HCT116 (cell line): ENCODE results near the gene MED1.

ENCODE experiments used
- CEBPB ChIP-seq: IDR thresholded peaks from 2 replicates; pipeline ENCODE4 v1.6.1; 2012; ENCODE audit warnings: low read depth
- CTCF ChIP-seq, 3 experiments: fragments of 200-600 bp in 1 of 3; sonication (generic) in 1 of 3; IDR thresholded peaks in 2 of 3; conservative IDR thresholded peaks in 1 of 3; 2 replicates each; pipeline ENCODE4 v1.5.1; 2012 to 2017; ENCODE audit warnings: low read depth in 2 of 3, low read length in 2 of 3, antibody characterized with exemption in 1 of 3, borderline replicate concordance in 1 of 3, control low read depth in 1 of 3, mild to moderate bottlenecking in 1 of 3, mixed read lengths in 1 of 3, mixed run types in 1 of 3, moderate library complexity in 1 of 3; ENCODE audit not compliant: insufficient read depth in 1 of 3
- EGR1 ChIP-seq: IDR thresholded peaks from 2 replicates; pipeline ENCODE4 v1.6.1; 2012; ENCODE audit warnings: low read depth
- ELF1 ChIP-seq: IDR thresholded peaks from 2 replicates; pipeline ENCODE4 v1.6.1; 2012; ENCODE audit warnings: low read depth, borderline replicate concordance
- EZH2 ChIP-seq: fragments of 200-600 bp; sonication (generic); IDR thresholded peaks from 2 replicates; pipeline ENCODE4 v1.6.1; 2017; ENCODE audit warnings: antibody characterized with exemption, mixed run types
- EZH2phosphoT487 ChIP-seq: fragments of 200-600 bp; IDR thresholded peaks from 2 replicates; pipeline ENCODE4 v1.6.1; 2018; ENCODE audit warnings: antibody characterized with exemption, borderline replicate concordance
- JUND ChIP-seq: IDR thresholded peaks from 2 replicates; pipeline ENCODE4 v1.6.1; 2012
- POLR2A ChIP-seq: IDR thresholded peaks from 2 replicates; pipeline ENCODE4 v1.7.0; 2011; ENCODE audit warnings: borderline replicate concordance; ENCODE audit not compliant: insufficient read depth, insufficient read length; ENCODE audit errors: extremely low read depth
- POLR2AphosphoS5 ChIP-seq: IDR thresholded peaks from 2 replicates; pipeline ENCODE4 v1.6.1; 2011; ENCODE audit warnings: mild to moderate bottlenecking, low read depth, low read length, moderate library complexity
- RAD21 ChIP-seq: IDR thresholded peaks from 2 replicates; pipeline ENCODE4 v1.6.1; 2012; ENCODE audit warnings: low read depth, mild to moderate bottlenecking
- SP1 ChIP-seq: IDR thresholded peaks from 2 replicates; pipeline ENCODE4 v1.6.1; 2012; ENCODE audit warnings: low read depth
- ZNF274 ChIP-seq: fragments of 200-500 bp; sonication (Bioruptor generic); IDR thresholded peaks from 2 replicates; pipeline ENCODE4 v1.6.1; 2014; ENCODE audit warnings: mild to moderate bottlenecking, low read depth, low read length, inconsistent platforms
- TF ChIP-seq, protein P1 (sequence below): IDR thresholded peaks from 2 replicates; pipeline ENCODE4 v1.6.1; 2012; ENCODE audit warnings: low read depth

DNA sequence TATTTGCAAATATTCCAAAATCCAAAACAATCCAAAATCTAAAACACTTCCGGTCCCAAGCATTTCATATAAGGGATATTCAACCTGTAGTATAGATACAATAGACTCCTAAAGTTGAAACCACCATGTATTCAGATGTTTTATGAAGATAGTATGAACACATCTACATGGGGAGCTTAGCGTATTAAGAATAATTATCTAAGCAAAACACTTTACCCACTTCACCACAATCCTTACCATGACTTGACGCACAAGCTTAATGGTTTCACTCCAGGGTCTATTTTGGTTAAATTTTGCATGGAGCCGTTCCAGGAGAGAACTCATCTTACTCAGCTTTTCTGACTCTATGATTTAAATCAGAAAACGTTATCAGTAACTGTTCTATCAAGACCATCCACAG is 3.5 kb downstream of the MED1 start:
- no peak for TF ChIP-seq ZNF274
- TF ChIP-seq JUND = no peak
- TF ChIP-seq CEBPB = no peak
- TF ChIP-seq CTCF (IDR thresholded peaks at IDR 0.05 in 2 of 3, conservative IDR thresholded peaks at IDR 0.05 in 1 of 3; ENCODE audit: borderline replicate concordance in 1 of 3, insufficient read depth in 1 of 3, low read depth in 2 of 3, low read length in 2 of 3) = no peak
- no peak for TF ChIP-seq SP1
- no peak for TF ChIP-seq EZH2
- no peak for TF ChIP-seq POLR2A
- no peak for TF ChIP-seq RAD21
- TF ChIP-seq EGR1 = no peak
- TF ChIP-seq POLR2AphosphoS5 = no peak
- TF ChIP-seq, protein P1, sequence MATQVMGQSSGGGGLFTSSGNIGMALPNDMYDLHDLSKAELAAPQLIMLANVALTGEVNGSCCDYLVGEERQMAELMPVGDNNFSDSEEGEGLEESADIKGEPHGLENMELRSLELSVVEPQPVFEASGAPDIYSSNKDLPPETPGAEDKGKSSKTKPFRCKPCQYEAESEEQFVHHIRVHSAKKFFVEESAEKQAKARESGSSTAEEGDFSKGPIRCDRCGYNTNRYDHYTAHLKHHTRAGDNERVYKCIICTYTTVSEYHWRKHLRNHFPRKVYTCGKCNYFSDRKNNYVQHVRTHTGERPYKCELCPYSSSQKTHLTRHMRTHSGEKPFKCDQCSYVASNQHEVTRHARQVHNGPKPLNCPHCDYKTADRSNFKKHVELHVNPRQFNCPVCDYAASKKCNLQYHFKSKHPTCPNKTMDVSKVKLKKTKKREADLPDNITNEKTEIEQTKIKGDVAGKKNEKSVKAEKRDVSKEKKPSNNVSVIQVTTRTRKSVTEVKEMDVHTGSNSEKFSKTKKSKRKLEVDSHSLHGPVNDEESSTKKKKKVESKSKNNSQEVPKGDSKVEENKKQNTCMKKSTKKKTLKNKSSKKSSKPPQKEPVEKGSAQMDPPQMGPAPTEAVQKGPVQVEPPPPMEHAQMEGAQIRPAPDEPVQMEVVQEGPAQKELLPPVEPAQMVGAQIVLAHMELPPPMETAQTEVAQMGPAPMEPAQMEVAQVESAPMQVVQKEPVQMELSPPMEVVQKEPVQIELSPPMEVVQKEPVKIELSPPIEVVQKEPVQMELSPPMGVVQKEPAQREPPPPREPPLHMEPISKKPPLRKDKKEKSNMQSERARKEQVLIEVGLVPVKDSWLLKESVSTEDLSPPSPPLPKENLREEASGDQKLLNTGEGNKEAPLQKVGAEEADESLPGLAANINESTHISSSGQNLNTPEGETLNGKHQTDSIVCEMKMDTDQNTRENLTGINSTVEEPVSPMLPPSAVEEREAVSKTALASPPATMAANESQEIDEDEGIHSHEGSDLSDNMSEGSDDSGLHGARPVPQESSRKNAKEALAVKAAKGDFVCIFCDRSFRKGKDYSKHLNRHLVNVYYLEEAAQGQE = no peak
- no peak for TF ChIP-seq ELF1
- TF ChIP-seq EZH2phosphoT487 = no peak
